OCI-LY3 (cell line): ENCODE measurements around the gene ANGPTL5.

ENCODE experiments used
- CTCF ChIP-seq: fragments of 200-600, 300-600 bp; sonication (generic); IDR thresholded peaks from 2 replicates; pipeline ENCODE4 v1.5.1; 2014; ENCODE audit warnings: antibody characterized with exemption, low read length, low read depth
- EZH2phosphoT487 ChIP-seq: fragments of 200-600 bp; shearing (Covaris generic); IDR thresholded peaks from 2 replicates; pipeline ENCODE4 v1.6.1; 2018; ENCODE audit warnings: antibody characterized with exemption, mixed run types, low read depth

GRCh38 chr11:101960231-101960630 lies 43.9 kb upstream of the ANGPTL5 start:
- no peak for TF ChIP-seq CTCF
- TF ChIP-seq EZH2phosphoT487 = no peak
